T-cell (primary cell): ENCODE measurements around the gene DNAAF2. TPM values are rescaled to one million over a fixed set of nuclear protein-coding genes. Genes with fewer than 3 reads are reported as not detected.
"Not testable (repeated sequence)": the region's sequence is repeated elsewhere in the genome, so short reads cannot be mapped to it uniquely, and the experiment has no call there.

Experiments used
- ATAC-seq, 4 experiments: fragments of 200-7000 bp in 3 of 4; fragments of 150-1000 bp in 1 of 4; cut with Tn5 transposase; replicated peaks in 1 of 4; 1 replicate in 3 of 4; 2 replicates in 1 of 4; pipeline ENCODE4 v1.10.0; 2021; ENCODE audit warnings: moderate library complexity in 3 of 4, mild to moderate bottlenecking in 2 of 4, moderate number of reproducible peaks in 1 of 4
- CTCF ChIA-PET, 2 donors: fragments of 300-600 bp; sonication (Branson Sonifier 250); formaldehyde crosslinking; loops; one replicate each; lab custom pipeline; 2022; ENCODE audit warnings: antibody characterized with exemption in 2 of 2; lab: Charles Lee
- POLR2A ChIA-PET, 2 donors: fragments of 300-600 bp; sonication (Branson Sonifier 250); formaldehyde crosslinking; loops; one replicate each; lab custom pipeline; 2022; ENCODE audit warnings: antibody characterized with exemption in 2 of 2; lab: Charles Lee
- DNase-seq, 35 experiments: peaks; one replicate each; pipeline versions ENCODE4 v3.0.0 to v3.0.0-alpha.2; 2013 to 2023
- H3K27ac ChIP-seq: one replicate; pipeline ENCODE4 v1.5.1; 2013; ENCODE audit warnings: low read length
- H3K27me3 ChIP-seq, 2 experiments: replicated peaks in 1 of 2; 1 replicate in 1 of 2; 2 replicates in 1 of 2; pipeline versions ENCODE4 v1.6.1 to v1.7.0; 2013; ENCODE audit warnings: low read length in 1 of 2, mixed read lengths in 1 of 2; ENCODE audit not compliant: control insufficient read depth in 2 of 2, insufficient read depth in 2 of 2; ENCODE audit errors: extremely low read depth in 1 of 2
- H3K36me3 ChIP-seq, 2 donors: 1 replicate in 1 of 2; 2 replicates in 1 of 2; pipeline versions ENCODE4 v1.6.1 to v1.7.0; 2013; ENCODE audit warnings: low read length in 1 of 2; ENCODE audit not compliant: control insufficient read depth in 2 of 2, insufficient read depth in 1 of 2; ENCODE audit errors: extremely low read depth in 1 of 2
- H3K4me1 ChIP-seq, 2 experiments: 1 replicate in 1 of 2; 2 replicates in 1 of 2; pipeline versions ENCODE4 v1.6.1 to v1.7.0; 2013; ENCODE audit warnings: low read length in 2 of 2, mixed read lengths in 1 of 2; ENCODE audit not compliant: insufficient read depth in 2 of 2, control insufficient read depth in 1 of 2; ENCODE audit errors: extremely low read depth in 1 of 2
- H3K4me3 ChIP-seq, 2 donors: 1 replicate in 1 of 2; 2 replicates in 1 of 2; pipeline versions ENCODE4 v1.5.1 to v1.7.0; 2013; ENCODE audit warnings: mild to moderate bottlenecking in 2 of 2, low read length in 1 of 2, moderate library complexity in 1 of 2; ENCODE audit not compliant: control insufficient read depth in 1 of 2; ENCODE audit errors: extremely low read depth in 1 of 2
- H3K9me3 ChIP-seq: 2 replicates; pipeline ENCODE4 v1.7.0; 2013
- H3K27ac Mint-ChIP-seq, 2 donors: one replicate each; pipeline ENCODE4 v1.8.0; 2020 to 2021; ENCODE audit warnings: mild to moderate bottlenecking in 2 of 2, mixed read lengths in 2 of 2
- H3K27me3 Mint-ChIP-seq, 2 donors: one replicate each; pipeline ENCODE4 v1.8.0; 2021 to 2022; ENCODE audit warnings: mixed read lengths in 2 of 2
- H3K36me3 Mint-ChIP-seq: one replicate; pipeline ENCODE4 v1.8.0; 2021; ENCODE audit warnings: mixed read lengths
- H3K4me1 Mint-ChIP-seq, 3 donors: one replicate each; pipeline ENCODE4 v1.8.0; 2020 to 2022; ENCODE audit warnings: mixed read lengths in 3 of 3, mild to moderate bottlenecking in 1 of 3
- H3K4me3 Mint-ChIP-seq, 3 donors: one replicate each; pipeline ENCODE4 v1.8.0; 2020 to 2022; ENCODE audit warnings: mild to moderate bottlenecking in 3 of 3, mixed read lengths in 3 of 3, moderate library complexity in 3 of 3
- H3K9me3 Mint-ChIP-seq, 3 donors: one replicate each; pipeline ENCODE4 v1.8.0; 2020 to 2022; ENCODE audit warnings: mixed read lengths in 3 of 3
- WGBS: methylation state at CpG from one replicate; pipeline ENCODE4 v1.1.5; 2013; ENCODE audit warnings: missing lambda C conversion rate; ENCODE audit not compliant: insufficient coverage; 5-methylcytosine and 5-hydroxymethylcytosine counted together
- total RNA-seq, 35 experiments: library from RNA in 6 of 35; stranded (reverse) in 6 of 35; fragments of 120-200 nt in 1 of 35; gene quantifications; one replicate each; pipeline versions ENCODE4 v1.2.1 to v1.2.4 and lab custom pipeline; 2013 to 2026

The DNAAF2 gene
- total RNA-seq, 5 donors from 2014 or later (not counting 1 experiment from before 2014, with no cell fraction given), result 8.2 to 26.7 (median 10.0) TPM

- not testable (repeated sequence) for H3K9me3 ChIP-seq, ATAC-seq, DNase-seq, H3K27me3 Mint-ChIP-seq, H3K9me3 Mint-ChIP-seq, H3K27me3 ChIP-seq
- CTCF ChIA-PET, result interaction anchor here in 1 of 2 donors (1.5 to 2.7 kb wide), 3 partner anchors 15 to 158 kb away, joined by 5 to 77 read pairs (median 54); partner anchors contain the start of genes DNAAF2 and RPS29
- H3K27ac Mint-ChIP-seq, result peak overlapping the region; percentile 78 to 99
- POLR2A ChIA-PET, result interaction anchor here (0.6 to 2.9 kb wide), 6 partner anchors 15 to 1052 kb away, joined by 3 to 59 read pairs (median 22); partner anchors contain the start of genes DNAAF2 (in 1 of the 2), KLHDC2 (in 1 of the 2) and LRR1 (in 1 of the 2)
- Histone ChIP-seq H3K4me3 (peak overlapping the region; percentile 74 to 78), H3K4me1 (peaks cover 20 to 34% of the 10 kb centered on the region in 2 experiments), H3K36me3 (peaks cover 5 to 20% of the 10 kb centered on the region in 2 donors), H3K27ac (peak overlapping the region; percentile 95)
- peaks cover 43 to 51% (median 50%) of the 10 kb centered on the region in 3 donors for H3K4me1 Mint-ChIP-seq
- WGBS, result 18% methylated on average over 3 of the region's 19 CpGs
- H3K4me3 Mint-ChIP-seq, result peak overlapping the region; percentile 97 to 99 (median 97)
- H3K36me3 Mint-ChIP-seq, result peaks cover 21% of the 10 kb centered on the region
These were observed 15.8 kb downstream of the DNAAF2 start for GRCh38 chr14:49619273-49619672.

- H3K27ac Mint-ChIP-seq, result peak overlapping the region in 1 of 2 donors; percentile 78
- peaks cover 22% of the 10 kb centered on the region for H3K36me3 Mint-ChIP-seq
- H3K9me3 Mint-ChIP-seq, result no peaks in the 10 kb centered on the region
- no peak for DNase-seq
- Histone ChIP-seq H3K36me3 (peaks cover 5 to 20% of the 10 kb centered on the region in 2 donors), H3K4me1 (peaks cover 17 to 27% of the 10 kb centered on the region in 2 experiments), H3K4me3 (no peak overlapping the region), H3K27ac (peak overlapping the region; percentile 21), H3K27me3 (no peaks in the 10 kb centered on the region), H3K9me3 (no peaks in the 10 kb centered on the region)
- peak overlapping the region; percentile 28 to 99 (median 97) for H3K4me3 Mint-ChIP-seq
- no peaks in the 10 kb centered on the region for H3K27me3 Mint-ChIP-seq
- CTCF ChIA-PET, result interaction anchor here in 1 of 2 donors (0.7 kb wide), 1 partner anchor 14 kb away, joined by 6 read pairs; no protein-coding TSS in a partner anchor
- ATAC-seq, result no peak
- POLR2A ChIA-PET, result interaction anchor here (0.6 to 0.8 kb wide), 2 partner anchors 12 to 32 kb away, joined by 3 to 4 read pairs; partner anchors contain the start of gene RPS29 (in 1 of the 2)
- WGBS, result 94% methylated on average over 2 of the region's 6 CpGs
- peaks cover 31 to 38% (median 37%) of the 10 kb centered on the region in 3 donors for H3K4me1 Mint-ChIP-seq
These were observed 17.1 kb downstream of the DNAAF2 start for GRCh38 chr14:49617852-49618519.

- ChIA-PET CTCF (no interaction called here), POLR2A (interaction anchor here in 1 of 2 donors (0.5 kb wide), 1 partner anchor 16 kb away, joined by 3 read pairs; no protein-coding TSS in a partner anchor)
- H3K36me3 Mint-ChIP-seq, result peaks cover 15% of the 10 kb centered on the region
- ATAC-seq, result no peak
- H3K27me3 Mint-ChIP-seq, result no peaks in the 10 kb centered on the region
- peak overlapping the region in 1 of 2 donors; percentile 16 for H3K27ac Mint-ChIP-seq
- Histone ChIP-seq H3K4me3 (no peak overlapping the region), H3K4me1 (peaks cover 2 to 14% of the 10 kb centered on the region in 2 experiments), H3K27me3 (no peaks in the 10 kb centered on the region), H3K9me3 (no peaks in the 10 kb centered on the region), H3K36me3 (peaks cover 5 to 20% of the 10 kb centered on the region in 2 donors), H3K27ac (no peak overlapping the region)
- peaks cover 23 to 25% (median 24%) of the 10 kb centered on the region in 3 donors for H3K4me1 Mint-ChIP-seq
- no peak for DNase-seq
- H3K4me3 Mint-ChIP-seq, result no peak overlapping the region
- no peaks in the 10 kb centered on the region for H3K9me3 Mint-ChIP-seq
- 94% methylated on average over 3 of the region's 6 CpGs for WGBS
These were observed 19.3 kb downstream of the DNAAF2 start for GRCh38 chr14:49615776-49616175.

GRCh38 chr14:49614196-49614595, 20.8 kb downstream of the DNAAF2 start:
- Mint-ChIP-seq H3K9me3 (no peaks in the 10 kb centered on the region), H3K4me1 (peaks cover 18 to 23% (median 19%) of the 10 kb centered on the region in 3 donors), H3K4me3 (no peak overlapping the region), H3K36me3 (peaks cover 15% of the 10 kb centered on the region), H3K27me3 (no peaks in the 10 kb centered on the region), H3K27ac (no peak overlapping the region)
- Histone ChIP-seq H3K9me3 (no peaks in the 10 kb centered on the region), H3K4me3 (no peak overlapping the region), H3K27ac (no peak overlapping the region), H3K36me3 (peaks cover 5 to 20% of the 10 kb centered on the region in 2 donors), H3K27me3 (no peaks in the 10 kb centered on the region), H3K4me1 (peaks cover 0 to 8% of the 10 kb centered on the region in 2 experiments)
- ATAC-seq (no peak), DNase-seq (no peak)
- ChIA-PET CTCF (interaction anchor here in 1 of 2 donors (1.0 kb wide), 1 partner anchor 15 kb away, joined by 3 read pairs; the partner anchor contains the start of gene LRR1), POLR2A (no interaction called here)
- no CpG with 5 or more reads among the region's 2 CpGs for WGBS

- Histone ChIP-seq H3K4me1 (peaks cover 0 to 1% of the 10 kb centered on the region in 2 experiments), H3K4me3 (no peak overlapping the region), H3K36me3 (peaks cover 0 to 9% of the 10 kb centered on the region in 2 donors), H3K9me3 (no peaks in the 10 kb centered on the region), H3K27ac (no peak overlapping the region), H3K27me3 (no peaks in the 10 kb centered on the region)
- no peak overlapping the region for H3K27ac Mint-ChIP-seq
- no peak for ATAC-seq
- ChIA-PET CTCF (interaction anchor here in 1 of 2 donors (0.5 to 0.7 kb wide), 3 partner anchors 13 to 110 kb away, joined by 3 read pairs; no protein-coding TSS in a partner anchor), POLR2A (interaction anchor here (0.6 to 1.0 kb wide), 3 partner anchors 7 to 246 kb away, joined by 3 to 5 read pairs (median 3); partner anchors contain the start of genes MGAT2 (in 1 of the 2) and RPL36AL (in 1 of the 2))
- peaks cover 3% of the 10 kb centered on the region for H3K36me3 Mint-ChIP-seq
- DNase-seq, result no peak
- 100% methylated on average over 5 of the region's 8 CpGs for WGBS
- peaks cover 5 to 9% (median 7%) of the 10 kb centered on the region in 3 donors for H3K4me1 Mint-ChIP-seq
- H3K4me3 Mint-ChIP-seq, result no peak overlapping the region
- no peaks in the 10 kb centered on the region for H3K9me3 Mint-ChIP-seq
- no peaks in the 10 kb centered on the region for H3K27me3 Mint-ChIP-seq
These were observed 22.4 kb downstream of the DNAAF2 start for GRCh38 chr14:49612671-49613070.

GRCh38 chr14:49612251-49612650, 22.8 kb downstream of the DNAAF2 start:
- Histone ChIP-seq H3K4me3 (no peak overlapping the region), H3K36me3 (peaks cover 0 to 5% of the 10 kb centered on the region in 2 donors), H3K9me3 (no peaks in the 10 kb centered on the region), H3K27me3 (no peaks in the 10 kb centered on the region), H3K4me1 (no peaks in the 10 kb centered on the region), H3K27ac (no peak overlapping the region)
- ChIA-PET CTCF (interaction anchor here in 1 of 2 donors (0.5 to 0.7 kb wide), 4 partner anchors 9 to 110 kb away, joined by 3 to 6 read pairs (median 3); partner anchors contain the start of genes MGAT2 and RPL36AL), POLR2A (interaction anchor here in 1 of 2 donors (0.6 to 1.0 kb wide), 2 partner anchors 8 to 246 kb away, joined by 3 to 5 read pairs; partner anchors contain the start of genes MGAT2 and RPL36AL)
- Mint-ChIP-seq H3K27me3 (no peaks in the 10 kb centered on the region), H3K27ac (no peak overlapping the region), H3K4me3 (no peak overlapping the region), H3K36me3 (peaks cover 3% of the 10 kb centered on the region), H3K9me3 (no peaks in the 10 kb centered on the region), H3K4me1 (peaks cover 1 to 7% (median 4%) of the 10 kb centered on the region in 3 donors)
- 100% methylated on average over 1 of the region's 4 CpGs for WGBS
- DNase-seq (no peak), ATAC-seq (no peak)
